ENCODE measurements around the gene ZNF598. TPM values are rescaled to one million over a fixed set of nuclear protein-coding genes. Genes with fewer than 3 reads are reported as not detected.

Gene ZNF598
- total RNA-seq, 6 experiments from 2014 or later, result 37.1 to 48.1 (median 40.7) TPM

DNA sequence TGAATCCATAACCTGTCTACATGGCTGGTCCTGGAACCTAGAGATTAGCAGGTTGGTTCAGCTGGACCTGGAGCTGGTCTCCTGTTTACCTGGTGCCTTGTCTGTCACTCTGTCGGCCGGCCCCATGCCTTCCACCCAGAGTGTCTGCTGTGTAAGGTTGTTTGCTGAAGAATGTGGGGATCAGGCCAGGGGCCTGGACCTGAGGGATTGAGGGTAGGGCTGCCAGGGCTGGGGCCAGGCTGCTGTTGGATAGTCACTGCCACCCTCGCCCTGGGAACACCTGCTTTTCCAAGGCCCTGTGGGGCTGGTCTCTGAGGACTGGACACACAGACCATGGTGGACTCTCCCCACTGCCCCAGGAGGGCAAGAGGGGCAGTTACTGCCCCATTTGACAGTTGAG is 18.5 kb upstream of the ZNF598 start:
- DNase-seq, result no peak
- peaks cover 33% of the 10 kb centered on the region for H3K4me1 Mint-ChIP-seq (ENCODE audit: low read depth)
- H3K9me3 Mint-ChIP-seq, result no peaks in the 10 kb centered on the region
- H3K4me3 Mint-ChIP-seq, result peak overlapping the region; percentile 93
- no peak overlapping the region for H3K27ac Mint-ChIP-seq
- peaks cover 1% of the 10 kb centered on the region for H3K27me3 Mint-ChIP-seq (ENCODE audit: insufficient read depth)
- TF ChIP-seq, protein P1, sequence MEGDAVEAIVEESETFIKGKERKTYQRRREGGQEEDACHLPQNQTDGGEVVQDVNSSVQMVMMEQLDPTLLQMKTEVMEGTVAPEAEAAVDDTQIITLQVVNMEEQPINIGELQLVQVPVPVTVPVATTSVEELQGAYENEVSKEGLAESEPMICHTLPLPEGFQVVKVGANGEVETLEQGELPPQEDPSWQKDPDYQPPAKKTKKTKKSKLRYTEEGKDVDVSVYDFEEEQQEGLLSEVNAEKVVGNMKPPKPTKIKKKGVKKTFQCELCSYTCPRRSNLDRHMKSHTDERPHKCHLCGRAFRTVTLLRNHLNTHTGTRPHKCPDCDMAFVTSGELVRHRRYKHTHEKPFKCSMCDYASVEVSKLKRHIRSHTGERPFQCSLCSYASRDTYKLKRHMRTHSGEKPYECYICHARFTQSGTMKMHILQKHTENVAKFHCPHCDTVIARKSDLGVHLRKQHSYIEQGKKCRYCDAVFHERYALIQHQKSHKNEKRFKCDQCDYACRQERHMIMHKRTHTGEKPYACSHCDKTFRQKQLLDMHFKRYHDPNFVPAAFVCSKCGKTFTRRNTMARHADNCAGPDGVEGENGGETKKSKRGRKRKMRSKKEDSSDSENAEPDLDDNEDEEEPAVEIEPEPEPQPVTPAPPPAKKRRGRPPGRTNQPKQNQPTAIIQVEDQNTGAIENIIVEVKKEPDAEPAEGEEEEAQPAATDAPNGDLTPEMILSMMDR (IDR thresholded peaks at IDR 0.05), result no peak
- H3K36me3 Mint-ChIP-seq (ENCODE audit: low read depth), result no peaks in the 10 kb centered on the region

DNA sequence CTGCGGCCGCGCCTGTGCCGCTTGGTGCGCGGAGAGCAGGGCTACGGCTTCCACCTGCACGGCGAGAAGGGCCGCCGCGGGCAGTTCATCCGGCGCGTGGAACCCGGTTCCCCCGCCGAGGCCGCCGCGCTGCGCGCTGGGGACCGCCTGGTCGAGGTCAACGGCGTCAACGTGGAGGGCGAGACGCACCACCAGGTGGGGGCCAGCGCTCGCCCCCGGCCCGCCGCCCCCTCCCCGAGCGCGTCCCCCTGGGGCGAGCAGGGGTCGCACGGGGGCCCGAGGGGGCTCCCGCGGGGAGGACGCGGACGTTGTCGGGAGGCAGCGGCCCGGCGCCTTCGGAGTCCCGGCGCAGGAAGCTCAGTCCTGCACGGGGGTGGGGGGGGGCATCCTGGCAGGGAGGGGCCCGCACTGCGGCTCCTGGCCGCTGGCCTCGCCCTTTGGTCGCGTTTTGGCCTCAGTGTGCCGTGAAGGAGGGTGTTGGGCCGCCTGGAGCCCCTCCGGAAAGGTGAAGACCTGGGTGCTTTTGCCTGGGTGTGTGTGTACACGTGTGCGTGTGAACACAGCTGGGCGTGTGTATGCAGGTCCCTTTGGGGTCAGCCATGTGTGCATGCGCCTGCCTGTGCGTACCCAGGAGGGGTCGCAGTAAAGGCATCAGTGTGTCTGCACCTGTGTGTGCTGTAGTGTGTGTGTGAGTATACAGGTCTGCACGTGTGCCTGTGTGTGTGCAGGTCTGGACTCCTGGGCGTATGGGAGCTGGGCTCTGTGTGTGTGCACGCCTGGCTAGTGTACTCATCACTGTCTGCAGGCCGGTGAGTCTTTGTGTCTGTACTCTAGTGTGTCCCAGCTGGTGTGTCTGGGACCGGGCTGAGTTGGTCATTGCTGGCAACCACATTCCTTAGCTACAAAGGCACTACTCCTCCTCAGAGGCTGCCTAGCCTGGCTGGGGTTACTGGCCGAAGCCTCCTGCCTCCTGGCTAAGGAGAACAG is 17.7 kb upstream of the ZNF598 start:
- H3K27me3 Mint-ChIP-seq (ENCODE audit: insufficient read depth), result peaks cover 5% of the 10 kb centered on the region
- TF ChIP-seq, protein P1 (IDR thresholded peaks at IDR 0.05), result no peak
- no peaks in the 10 kb centered on the region for H3K36me3 Mint-ChIP-seq (ENCODE audit: low read depth)
- no peaks in the 10 kb centered on the region for H3K9me3 Mint-ChIP-seq
- peak overlapping the region; percentile 93 for H3K4me3 Mint-ChIP-seq
- DNase-seq, result peak; percentile 60
- peaks cover 36% of the 10 kb centered on the region for H3K4me1 Mint-ChIP-seq (ENCODE audit: low read depth)
- peak overlapping the region; percentile 72 for H3K27ac Mint-ChIP-seq

DNA sequence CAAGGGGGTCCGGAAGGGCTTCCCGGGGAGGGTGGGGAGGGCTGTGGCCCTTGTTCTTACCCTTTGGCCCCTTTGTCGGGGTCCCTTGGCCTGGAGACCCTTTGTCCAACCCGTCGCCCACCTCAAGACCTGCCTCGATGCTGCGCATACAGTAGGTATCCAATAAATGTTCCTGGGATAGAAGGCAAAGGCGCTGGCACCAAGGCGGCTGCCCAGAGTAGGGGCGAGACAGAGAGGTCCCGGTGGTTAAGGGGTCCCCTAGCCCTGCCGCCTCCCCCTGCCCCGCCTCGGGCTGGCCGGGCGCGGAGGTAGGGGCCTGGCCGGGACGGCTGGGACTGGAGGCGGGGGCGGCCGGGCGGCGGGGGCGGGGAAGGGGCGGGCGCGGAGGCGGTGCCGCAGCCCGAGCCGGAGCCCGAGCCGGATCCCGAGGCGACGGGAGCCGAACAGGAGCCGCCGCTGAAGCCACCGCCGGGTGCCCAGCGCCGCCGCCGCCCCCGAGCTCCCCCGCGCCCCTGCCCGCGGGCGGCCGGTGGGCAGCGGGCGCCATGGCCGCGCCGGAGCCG is 16.9 kb upstream of the ZNF598 start, which contains the start of gene NHERF2:
Gene NHERF2 (plus strand): TSS at position 442 of the 563 bp plus-strand sequence. CDS start 104 bp downstream, at position 546.
- Mint-ChIP-seq H3K4me1 (ENCODE audit: low read depth) (peaks cover 34% of the 10 kb centered on the region), H3K36me3 (ENCODE audit: low read depth) (no peaks in the 10 kb centered on the region), H3K9me3 (no peaks in the 10 kb centered on the region), H3K4me3 (peak within 1 kb of the TSS; percentile 93), H3K27me3 (ENCODE audit: insufficient read depth) (peaks cover 5% of the 10 kb centered on the region), H3K27ac (peak within 1 kb of the TSS; percentile 72)
- DNase-seq, result no peak
- TF ChIP-seq, protein P1 (IDR thresholded peaks at IDR 0.05), result no peak

DNA sequence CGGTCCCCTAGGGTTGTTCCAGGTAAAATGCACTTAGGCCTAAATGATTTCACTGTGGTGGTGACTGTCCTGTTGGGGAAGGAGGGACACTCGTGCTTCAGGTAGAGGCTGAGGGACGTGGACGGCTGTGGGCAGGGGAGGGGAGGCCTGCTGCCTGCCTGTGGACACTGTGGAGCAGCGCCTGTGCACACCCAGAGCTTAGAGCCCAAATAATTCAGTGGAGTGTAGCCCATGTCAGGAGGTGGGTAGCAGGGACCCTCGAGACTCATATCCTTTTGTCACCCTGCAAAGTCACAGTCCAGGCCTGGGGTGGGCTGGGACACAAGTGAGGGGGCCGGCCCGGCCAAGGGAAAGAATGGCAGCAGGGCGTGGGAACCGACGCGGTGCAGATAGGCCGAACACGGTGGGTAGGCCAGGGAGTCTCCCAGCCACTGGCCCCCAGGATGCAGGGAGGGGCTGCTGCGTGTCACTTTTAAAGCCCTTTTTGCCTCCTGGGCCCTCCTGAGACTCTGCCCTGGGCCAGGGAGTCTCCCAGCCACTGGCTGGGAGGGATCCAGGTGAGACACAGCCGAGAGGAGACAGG is 16.3 kb upstream of the ZNF598 start:
- Mint-ChIP-seq H3K36me3 (ENCODE audit: low read depth) (no peaks in the 10 kb centered on the region), H3K27me3 (ENCODE audit: insufficient read depth) (peaks cover 5% of the 10 kb centered on the region), H3K27ac (no peak overlapping the region), H3K4me1 (ENCODE audit: low read depth) (peaks cover 34% of the 10 kb centered on the region), H3K4me3 (peak overlapping the region; percentile 58), H3K9me3 (no peaks in the 10 kb centered on the region)
- TF ChIP-seq, protein P1 (IDR thresholded peaks at IDR 0.05), result no peak
- DNase-seq, result no peak

DNA sequence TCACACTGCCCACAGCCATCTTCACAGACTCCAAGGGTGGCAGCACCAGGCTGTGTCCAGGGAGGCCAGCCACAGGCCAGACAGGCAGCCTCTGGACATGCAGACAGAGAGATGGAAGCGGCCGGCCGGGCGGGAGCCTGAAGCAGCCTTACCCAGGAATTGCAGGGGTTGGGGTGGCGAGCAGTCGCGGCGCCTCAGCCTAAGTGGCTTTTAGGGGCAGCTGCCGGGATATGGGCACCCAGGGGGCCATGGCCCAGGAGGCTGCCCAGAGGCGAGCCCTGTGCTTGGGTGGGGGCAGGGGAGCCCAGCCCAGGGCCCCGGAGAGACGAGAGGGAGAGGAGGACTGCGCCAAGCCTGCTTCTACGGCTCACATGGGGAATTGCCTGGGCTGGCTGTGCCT is 15.6 kb upstream of the ZNF598 start:
- no peaks in the 10 kb centered on the region for H3K9me3 Mint-ChIP-seq
- DNase-seq, result no peak
- H3K27me3 Mint-ChIP-seq (ENCODE audit: insufficient read depth), result peaks cover 8% of the 10 kb centered on the region
- H3K4me3 Mint-ChIP-seq, result no peak overlapping the region
- TF ChIP-seq, protein P1 (IDR thresholded peaks at IDR 0.05), result no peak
- H3K4me1 Mint-ChIP-seq (ENCODE audit: low read depth), result peaks cover 34% of the 10 kb centered on the region
- H3K27ac Mint-ChIP-seq, result no peak overlapping the region
- no peaks in the 10 kb centered on the region for H3K36me3 Mint-ChIP-seq (ENCODE audit: low read depth)
